HPDE6-E6E7 (cell line): Measurements from ENCODE around the gene USP20.
A peak's percentile ranks its signal among the peaks of the same experiment; 100 is the strongest.
"Not testable (repeated sequence)": the region's sequence is repeated elsewhere in the genome, so short reads cannot be mapped to it uniquely, and the experiment has no call there.

ENCODE experiments used
- DNase-seq: peaks from one replicate; pipeline ENCODE4 v3.0.0; 2011; ENCODE audit warnings: missing footprints; ENCODE audit errors: extremely low spot score

USP20 gene

GRCh38 chr9:129889941-129890717, 54.9 kb downstream of the USP20 start:
- no peak for DNase-seq

- DNase-seq = not testable (repeated sequence)
Measured at GRCh38 chr9:129890718-129891299, 55.6 kb downstream of the USP20 start.

GRCh38 chr9:129891569-129891968, 56.3 kb downstream of the USP20 start:
- DNase-seq = no peak

DNA sequence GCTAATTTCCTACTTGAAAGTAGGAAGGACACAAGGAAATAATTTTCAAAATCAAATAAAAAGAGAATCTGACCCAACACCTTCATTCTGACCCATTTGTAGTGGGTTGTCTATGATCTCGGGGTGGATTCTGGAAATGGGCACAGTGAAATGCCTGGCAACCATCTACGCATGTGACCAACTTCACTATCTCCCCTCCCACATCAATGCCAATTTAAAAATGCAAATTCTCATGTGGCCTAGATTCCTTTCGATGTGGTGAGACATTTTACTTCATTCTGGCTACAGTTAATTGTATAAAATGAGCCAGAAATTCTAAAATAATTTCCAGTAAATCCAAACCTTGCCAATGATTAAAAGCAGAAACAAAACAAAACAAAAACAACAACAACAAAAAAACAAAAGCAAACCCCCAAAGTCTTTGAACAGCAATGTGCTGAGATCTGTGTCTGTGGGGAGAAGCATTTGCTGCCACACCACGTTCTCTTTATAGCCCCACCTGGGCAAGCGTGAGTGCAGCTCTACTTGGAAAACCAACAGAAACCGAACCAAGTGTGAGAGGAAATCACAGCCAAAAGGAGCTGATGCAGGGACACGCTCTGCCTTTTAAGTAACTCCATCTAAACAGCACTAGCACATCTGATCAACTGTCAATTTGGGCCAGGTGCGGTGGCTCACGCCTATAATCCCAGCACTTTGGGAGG, 59.0 kb downstream of the USP20 start:
- DNase-seq = no peak

DNA sequence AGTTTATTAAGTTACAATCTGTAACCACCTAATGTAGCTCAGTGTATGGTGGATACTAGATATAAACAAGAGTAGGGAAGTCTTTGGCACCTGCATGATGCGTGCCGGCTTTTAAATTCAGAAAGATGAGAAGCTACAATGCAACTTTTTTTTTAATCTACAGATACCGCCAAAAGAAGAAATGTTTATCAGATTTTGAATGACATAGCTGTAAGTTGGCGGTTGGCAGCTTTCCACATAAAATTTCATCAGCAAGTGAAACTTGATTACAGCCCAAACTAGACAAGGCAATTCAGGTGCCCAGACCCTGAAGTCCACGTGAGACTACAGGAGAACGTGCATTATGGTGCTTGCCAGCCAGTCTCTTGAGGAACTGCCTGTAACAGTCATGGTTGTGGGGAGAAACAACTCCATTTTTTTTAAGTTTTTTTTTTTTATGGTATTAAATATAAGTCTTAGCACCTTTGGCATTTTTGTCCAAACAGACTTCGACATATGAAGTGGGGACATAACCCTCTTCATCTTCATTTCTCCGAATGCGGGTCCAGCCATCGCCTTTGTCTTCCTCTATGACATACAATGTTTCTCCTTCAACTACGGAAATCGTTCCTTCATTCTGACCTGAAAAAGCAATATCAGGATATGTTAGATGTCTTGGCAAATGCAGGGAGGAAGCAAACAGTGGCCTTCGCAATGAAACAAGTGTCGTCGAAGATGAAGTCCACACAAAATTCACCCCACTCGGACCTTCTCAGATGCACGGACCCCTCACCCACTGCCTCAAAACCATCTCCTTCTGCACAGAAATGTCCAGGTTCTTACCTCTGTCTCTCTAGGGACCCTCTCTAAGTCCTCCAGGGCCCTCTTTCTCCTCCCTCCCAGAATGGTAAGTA, 60.4 kb downstream of the USP20 start:
- DNase-seq = no peak

GRCh38 chr9:129897263-129897662, 62.0 kb downstream of the USP20 start:
- DNase-seq = no peak

DNA sequence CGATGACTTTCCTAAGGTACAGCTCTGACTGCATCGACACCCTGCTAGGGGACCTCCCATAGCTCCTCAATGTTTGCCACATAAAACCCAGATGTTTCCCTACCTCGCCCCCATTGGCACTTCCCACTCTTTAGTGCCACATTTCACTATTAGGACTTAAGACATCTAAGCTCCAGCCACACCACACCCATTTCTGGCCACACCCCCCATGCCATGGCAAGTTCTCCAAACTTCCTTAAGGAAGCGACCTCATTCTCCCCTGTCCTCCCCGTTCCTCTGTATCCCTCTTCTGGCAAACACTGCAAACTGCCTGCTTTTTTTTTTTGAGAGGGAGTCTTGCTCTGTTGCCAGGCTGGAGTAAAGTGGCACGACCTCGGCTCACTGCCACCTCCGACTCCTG, 62.9 kb downstream of the USP20 start:
- DNase-seq = no peak

- DNase-seq = no peak
Measured at GRCh38 chr9:129899620-129900019, 64.4 kb downstream of the USP20 start.

DNA sequence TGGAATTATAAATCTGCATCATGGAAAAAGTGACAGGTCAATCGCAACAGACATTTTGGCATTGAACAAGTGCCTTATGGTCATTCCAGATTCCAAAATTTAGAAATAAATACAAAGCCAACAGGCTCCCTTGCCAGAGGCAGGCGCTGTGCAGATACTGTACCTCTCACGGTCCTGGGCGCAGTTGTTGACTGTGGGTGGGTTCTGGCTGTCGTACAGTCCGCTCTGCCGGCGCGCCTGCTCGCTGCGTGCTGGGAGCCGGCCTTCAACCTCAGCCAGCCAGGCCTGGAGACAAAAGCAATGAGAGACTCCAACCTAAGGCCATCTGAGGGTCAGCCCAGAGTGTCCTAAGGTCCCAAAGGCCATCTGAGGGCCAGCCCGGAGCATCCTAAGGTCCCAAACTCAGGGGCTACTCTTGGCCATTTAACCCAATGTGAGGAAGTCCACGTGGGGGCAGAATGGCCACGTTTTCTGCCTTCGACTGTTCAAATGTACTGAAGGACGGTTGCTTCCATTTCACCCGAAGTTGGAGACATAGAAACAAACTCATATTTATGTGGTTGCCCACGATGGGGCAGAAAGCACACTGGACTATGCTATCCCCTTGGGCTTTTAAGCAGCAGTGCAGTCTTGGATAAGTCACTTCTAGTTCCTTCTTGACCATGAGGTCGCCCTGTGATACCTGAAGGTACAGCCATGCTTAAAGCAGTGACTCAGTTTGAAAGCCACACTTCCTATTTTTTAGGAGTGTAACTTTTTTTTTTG, 65.2 kb downstream of the USP20 start:
- no peak for DNase-seq

DNA sequence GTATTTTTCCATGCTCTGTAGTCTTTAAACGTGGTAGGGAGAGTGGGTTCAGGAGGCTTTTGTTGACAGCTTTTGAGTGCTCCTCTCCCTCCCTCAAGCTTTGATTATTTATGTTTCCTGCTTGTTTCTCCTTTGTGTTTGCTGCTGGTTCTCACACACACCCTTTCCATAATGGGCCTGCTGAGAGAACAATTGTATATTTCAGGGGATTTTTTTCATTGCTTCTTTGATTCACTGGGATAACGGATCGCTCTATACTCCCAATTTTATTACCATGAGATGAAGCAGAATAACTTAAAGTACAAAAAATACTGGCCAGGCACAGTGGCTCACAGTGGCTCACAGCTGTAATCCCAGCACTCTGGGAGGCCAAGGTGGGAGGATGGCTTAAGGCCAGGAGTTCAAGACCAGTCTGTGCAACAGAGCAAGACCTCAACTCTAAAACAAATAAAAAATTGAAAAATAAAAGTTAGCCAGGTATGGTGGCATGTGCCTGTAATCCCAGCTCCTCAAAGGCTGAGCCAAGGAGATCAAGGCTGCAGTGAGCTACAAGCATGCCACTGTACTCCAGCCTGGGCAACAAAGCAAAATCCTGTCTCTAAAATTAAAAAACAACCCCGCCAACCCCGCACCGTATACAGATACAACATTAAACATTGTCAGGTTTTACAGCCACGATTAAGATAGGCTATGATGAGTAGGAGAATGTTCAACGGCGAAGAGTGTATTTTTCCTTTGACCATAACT, 66.9 kb downstream of the USP20 start:
- no peak for DNase-seq

DNA sequence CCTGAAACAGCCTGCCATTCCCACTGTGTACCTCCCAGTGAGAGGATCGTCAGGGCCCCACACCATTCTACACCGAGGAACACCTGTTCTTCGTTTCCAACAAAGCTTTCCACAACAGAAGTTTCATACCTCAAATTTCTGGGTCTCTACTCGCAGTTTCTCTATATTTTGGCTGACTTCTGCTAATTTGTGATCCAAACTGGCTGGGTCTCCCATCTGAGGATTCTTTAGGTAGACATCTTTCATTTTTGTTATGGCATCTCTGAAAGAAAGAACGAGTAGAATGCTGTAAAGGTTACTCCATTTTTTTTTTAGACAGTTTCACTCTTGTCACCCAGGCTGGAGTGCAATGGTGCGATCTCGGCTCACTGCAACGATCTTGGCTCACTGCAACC, 67.5 kb downstream of the USP20 start:
- no peak for DNase-seq

- DNase-seq = no peak
Measured at GRCh38 chr9:129904734-129905133, 69.5 kb downstream of the USP20 start.

DNA sequence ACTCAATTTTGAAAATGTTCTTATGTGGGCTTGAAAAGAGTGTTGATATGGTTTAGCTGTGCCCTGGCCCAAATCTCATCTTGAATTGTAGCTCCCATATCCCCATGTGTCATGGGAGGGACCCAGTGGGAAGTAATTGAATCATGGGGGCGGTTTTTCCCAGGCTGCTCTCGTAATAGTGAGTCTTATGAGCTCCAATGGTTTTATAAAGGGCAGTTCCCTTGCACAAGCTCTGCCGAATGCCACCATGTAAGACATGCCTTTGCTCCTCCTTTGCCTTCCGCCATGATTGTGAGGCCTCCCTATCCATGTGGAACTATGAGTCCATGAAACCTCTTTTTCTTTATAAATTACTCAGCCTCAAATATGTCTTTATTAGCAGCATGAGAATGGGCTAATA, 71.0 kb downstream of the USP20 start:
- DNase-seq = no peak

GRCh38 chr9:129907201-129907600, 71.9 kb downstream of the USP20 start:
- no peak for DNase-seq

- no peak for DNase-seq
Measured at GRCh38 chr9:129908906-129909305, 73.6 kb downstream of the USP20 start.

DNA sequence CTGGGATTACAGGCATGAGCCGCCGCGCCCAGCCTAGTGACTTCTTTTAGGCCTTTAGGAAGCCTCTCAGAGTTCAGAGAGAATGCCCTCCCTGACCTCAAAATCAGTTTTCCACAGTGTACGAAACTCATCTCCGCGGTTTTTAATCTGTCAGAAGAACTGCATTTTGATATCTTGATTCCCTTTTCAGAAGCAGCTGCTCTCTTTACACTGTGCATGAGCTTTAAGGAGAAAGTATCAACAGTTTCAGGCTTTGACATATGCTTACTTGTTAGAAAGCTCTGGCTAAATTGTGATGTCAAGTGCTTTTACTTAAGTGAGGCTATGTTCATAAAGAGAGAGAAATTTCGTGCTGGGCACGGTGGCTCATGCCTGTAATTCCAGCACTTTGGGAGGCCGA, 74.6 kb downstream of the USP20 start:
- DNase-seq = no peak

- DNase-seq = peak; percentile 94
Measured at GRCh38 chr9:129910628-129911567, 75.6 kb downstream of the USP20 start.

- DNase-seq = no peak
Measured at GRCh38 chr9:129914051-129914450, 78.8 kb downstream of the USP20 start.

GRCh38 chr9:129916707-129917106, 81.4 kb downstream of the USP20 start:
- no peak for DNase-seq
